ENCODE measurements around the gene SEZ6L.
"Not testable (repeated sequence)": the region's sequence is repeated elsewhere in the genome, so short reads cannot be mapped to it uniquely, and the experiment has no call there.

Gene SEZ6L

DNA sequence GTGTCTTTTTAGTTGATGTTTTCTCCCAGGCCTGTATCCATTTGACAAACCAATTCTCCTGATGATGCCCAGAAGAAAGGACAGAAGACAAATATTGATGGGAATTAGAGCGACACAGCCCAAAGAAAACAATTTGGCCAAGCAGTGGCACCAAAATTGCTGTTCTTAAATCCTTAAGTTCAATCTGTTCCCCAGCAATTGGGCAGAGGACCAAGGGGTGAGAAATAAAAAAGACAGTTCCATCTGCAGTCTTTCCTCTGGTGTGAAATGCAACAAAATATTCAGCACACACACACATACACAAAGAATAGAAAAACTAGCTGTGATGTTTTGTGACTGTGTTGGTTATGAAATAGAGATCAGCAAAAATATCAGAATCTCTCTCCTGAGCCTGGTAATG, 221.8 kb downstream of the SEZ6L start:
- no peak for DNase-seq

DNA sequence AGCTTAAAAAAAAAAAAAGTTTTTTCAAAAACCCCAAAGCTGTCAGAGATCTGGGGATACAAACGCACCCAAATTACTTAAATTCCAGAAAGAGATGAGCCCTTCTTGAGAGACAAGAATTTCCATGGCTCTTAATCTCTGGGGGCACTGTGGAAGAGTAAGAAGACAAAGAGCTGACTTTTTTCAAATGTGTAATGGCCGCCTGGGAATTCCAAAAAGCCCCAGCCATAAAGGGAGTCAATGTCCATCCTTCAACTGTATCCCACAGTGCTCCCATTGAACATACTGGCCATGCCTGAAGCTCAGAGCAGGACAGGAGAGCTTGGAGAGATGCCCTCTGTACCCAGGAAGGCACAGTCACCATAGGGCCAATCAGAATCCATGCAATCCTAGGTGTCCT, 222.4 kb downstream of the SEZ6L start:
- DNase-seq, result no peak

DNA sequence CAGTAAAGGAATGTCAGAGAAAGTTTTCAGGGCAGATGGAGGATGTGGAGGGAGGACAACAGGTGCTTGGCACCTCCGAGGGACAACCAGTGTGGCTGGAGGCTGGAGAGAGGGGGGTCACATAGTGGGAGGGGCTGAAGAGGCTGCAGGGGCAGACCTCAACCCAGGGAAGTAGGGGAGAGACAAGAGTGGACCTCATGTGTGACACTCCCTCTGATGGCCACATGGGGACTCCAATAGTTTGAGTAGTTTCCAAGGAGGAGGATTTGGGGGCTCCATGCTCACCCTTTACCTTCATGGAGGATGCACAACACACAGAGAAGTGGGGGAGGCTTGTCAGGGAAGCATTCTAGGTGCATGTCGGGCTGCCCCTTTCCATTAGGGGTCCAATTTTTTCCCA, 224.7 kb downstream of the SEZ6L start:
- DNase-seq, result no peak

DNA sequence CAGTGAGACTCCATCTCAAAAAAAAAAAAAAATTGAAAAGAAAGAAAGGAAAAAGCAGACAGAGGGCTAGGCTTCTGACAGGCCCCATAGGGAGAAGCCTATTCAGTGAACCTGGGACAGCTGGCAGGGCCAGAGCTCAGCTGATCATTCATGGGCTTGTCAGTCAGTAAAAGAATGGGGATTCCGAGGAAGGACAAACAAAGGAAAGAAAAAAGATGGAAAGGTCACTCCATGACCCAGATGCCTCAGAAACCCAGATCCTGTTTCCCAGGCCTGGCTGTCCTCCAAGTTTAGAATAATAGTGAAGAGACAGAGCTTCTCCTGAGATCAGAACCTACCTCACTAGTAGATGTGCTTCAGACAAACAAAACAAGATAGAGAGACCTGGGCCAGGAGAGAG, 225.5 kb downstream of the SEZ6L start:
- no peak for DNase-seq

DNA sequence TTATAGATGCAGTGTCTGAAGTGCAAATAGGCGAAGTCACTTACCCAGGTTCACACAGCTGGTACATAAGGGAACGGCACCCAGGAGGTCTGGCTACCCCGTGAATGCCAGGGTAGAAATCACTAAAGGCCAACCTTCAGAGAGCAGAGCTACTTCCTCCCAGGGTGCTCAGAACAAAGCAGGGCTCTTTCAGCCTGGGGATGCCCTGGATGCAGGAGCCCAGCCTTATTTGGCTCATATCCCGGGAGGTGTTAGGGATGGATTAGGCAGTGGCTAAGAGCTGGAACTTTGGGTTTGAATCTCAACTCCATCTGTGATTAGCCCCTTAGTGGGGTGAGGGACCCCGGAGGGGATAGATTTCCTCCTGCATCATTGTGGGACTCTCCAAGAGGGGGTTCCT, 226.7 kb downstream of the SEZ6L start:
- DNase-seq, result no peak

DNA sequence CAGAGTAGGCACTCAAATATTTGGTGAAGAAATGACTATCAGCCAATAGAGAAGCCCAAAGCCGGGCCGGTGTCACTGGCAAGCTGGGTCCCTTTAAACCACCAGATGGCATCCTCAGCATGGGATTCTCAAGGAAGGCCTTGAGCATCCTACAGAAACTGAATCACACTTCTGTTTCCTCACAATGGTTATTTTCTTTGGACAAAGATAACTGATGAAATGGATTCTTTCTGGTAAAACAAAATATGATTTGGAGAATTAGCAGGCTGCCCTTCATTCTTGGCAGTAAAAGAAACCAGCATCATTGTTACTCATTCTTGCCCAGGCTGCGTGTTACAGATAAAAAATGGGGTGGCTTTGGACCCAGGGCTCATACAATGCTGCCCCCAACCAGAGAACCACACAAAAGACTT, 229.5 kb downstream of the SEZ6L start:
- no peak for DNase-seq

DNA sequence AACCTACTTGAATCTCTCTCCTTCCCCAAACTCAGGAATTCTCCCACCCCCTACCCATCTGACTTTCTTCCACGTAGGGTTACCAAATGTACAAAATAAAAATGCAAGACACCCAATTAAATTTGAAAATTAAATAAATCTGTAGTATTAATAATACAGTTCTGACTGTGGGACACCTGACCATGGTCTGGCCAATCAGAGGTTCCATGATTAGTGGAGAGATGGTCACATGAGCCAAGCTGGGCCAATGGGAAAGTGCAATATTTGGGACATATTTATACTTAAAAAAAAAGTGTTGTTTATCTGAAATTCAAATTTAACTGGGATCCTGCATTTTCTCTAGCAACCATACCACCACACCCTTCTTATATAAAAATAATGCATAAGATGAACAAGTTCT, 230.0 kb downstream of the SEZ6L start:
- DNase-seq, result no peak

DNA sequence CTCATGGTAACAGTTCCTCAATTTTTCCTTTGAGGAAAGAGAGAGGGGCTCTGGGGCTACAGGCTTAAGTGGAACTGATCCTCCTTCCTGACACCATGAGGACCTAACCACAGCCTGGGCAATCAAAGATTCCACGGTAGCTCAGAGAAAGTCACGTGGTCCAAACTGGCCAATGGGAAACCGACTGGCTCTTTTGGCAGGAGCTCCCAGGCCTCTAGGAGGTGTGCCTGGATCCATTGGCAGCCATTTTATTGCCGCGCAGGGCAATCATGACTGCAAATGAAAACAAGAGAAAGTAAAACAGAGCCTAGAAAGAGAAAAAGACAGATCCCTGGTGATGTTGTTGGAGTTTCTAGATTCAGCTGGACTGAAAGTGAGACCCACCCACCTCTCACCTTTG, 232.5 kb downstream of the SEZ6L start:
- no peak for DNase-seq

DNA sequence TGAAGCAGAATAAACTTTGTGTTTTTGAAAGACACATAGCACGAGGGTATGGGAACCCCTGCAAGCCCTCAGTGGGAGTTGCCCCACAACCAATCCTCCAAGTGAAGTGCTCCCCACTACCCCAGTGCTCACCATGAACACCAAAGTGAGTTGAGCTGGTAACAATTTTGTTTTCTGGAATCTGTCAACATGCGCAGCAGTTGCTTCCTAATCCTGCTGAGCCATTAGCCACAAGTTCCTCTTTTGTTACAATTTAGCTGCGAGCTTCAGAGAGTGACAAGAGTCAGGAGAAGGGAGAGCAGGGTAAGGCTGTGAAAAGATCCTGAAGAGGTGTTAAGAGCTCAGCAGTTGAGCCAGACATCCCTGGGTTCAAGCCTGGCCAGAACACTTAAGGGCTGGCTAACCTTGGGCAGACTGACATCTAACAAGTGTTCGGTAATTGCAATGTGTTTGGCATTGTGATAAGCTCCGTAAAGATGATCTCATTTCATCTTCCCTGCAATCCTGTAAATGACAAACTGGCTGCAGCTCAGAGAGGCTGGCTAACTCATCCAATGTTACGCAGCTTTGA, 235.7 kb downstream of the SEZ6L start:
- DNase-seq, result no peak

DNA sequence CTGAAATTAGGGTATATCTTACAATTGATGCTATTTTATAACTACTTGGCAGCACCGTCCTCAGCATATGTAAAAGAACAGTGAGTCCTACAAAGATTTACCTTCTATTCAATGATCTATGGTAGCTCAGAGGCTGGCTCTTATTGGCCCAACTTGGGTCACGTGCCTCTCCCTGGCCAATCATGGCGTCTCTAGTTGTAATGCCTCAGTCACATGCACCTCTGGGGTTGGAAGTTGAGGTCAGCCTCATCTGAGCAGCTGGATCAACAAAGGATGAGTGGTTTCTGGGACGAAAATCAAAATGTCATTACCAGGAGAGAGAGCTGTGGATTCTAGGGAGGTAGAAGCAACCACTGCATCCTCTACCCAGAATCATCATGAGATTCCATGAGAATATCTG, 236.9 kb downstream of the SEZ6L start:
- DNase-seq, result no peak

DNA sequence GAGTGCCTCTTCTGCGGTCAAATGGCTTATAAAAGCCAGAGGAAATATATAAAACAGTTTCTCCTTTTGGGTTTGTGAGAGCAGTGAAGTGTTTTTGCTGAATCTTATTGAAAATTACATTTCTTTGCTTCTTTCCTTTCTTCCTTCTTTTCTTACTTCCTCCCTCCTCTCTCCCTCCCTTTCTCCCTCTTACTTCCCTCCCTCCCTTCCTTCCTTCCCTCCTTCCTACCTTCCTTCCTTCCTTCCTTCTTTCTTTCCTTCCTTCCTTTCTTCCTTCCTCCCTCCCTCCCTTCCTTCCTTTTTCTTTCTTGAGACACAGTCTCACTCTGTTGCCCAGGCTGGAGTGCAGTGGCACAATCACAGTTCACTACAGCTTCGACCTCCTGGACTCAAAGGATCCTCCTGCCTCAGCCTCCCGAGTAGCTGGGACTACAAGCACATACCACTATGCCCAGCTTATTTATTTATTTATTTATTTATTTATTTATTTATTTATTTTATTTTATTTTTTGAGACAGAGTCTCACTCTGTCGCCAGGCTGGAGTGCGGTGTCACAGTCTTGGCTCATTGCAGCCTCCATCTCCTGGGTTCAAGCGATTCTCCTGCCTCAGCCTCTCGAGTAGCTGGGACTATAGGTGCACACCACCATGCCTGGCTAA, 239.4 kb downstream of the SEZ6L start:
- not testable (repeated sequence) for DNase-seq

DNA sequence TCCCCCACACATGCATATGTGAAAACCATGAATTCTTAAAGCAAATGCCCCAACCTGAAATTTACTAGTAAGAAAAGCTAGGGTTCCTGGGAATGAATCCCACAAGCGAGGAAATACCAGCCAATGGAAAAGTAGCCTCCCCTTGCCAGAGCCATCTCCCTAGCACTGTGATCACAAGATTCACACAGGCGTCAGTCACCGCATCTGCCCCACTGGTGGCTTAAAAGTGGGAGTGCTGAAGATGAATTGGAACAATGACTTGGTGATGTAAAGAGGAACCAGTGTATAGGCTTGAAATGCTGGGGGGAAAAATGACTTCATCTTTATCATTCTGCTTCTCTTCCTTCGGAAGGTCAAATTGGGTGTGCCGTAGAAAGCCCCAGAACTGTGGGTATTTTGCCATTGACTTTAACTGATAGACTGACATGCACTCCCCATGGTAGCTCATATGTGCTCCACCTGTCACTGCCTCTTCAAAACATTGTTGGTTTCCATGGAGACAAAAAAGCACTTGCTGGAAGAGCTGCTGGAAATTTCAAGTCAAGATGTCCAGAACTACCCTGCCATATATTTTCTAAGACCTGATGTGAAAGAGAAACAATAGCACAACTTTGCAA, 240.6 kb downstream of the SEZ6L start:
- DNase-seq, result no peak

DNA sequence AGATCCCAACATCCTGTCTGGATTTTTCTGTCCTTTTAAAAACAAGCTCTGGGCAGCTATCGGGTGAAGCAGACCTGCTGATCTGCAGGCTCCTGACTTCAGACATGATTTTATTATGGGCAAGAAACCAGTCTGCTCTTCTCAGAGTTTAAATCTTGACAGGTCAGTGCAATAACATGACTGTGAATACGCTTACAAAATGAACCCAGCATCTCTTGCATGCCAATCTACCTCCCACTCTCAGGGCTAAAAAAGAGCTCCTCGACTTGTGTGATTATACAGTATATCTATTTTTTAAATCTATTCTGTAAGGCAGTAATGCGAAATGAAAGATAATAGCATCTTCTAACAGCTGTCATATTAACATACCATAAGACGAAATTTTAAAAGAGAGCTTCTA, 241.1 kb downstream of the SEZ6L start:
- no peak for DNase-seq

DNA sequence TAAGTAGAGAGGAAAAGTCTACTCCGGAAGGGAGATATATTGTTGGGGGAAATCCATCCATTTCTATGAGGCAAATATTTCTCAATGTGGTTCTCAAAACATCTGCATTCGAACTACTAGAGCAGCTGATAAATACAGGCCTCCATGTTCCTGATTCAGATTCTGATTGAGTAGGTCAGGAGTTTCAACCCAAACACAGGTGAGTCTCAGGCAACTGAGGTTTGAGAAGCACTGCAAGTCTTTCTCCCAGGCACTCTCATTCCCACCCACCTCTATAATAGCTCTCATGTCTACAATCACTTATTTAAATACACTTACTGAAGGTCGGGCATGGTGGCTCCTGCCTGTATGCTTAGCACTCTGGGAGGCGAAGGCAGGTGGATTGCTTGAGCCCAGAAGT, 245.1 kb downstream of the SEZ6L start:
- DNase-seq, result no peak

DNA sequence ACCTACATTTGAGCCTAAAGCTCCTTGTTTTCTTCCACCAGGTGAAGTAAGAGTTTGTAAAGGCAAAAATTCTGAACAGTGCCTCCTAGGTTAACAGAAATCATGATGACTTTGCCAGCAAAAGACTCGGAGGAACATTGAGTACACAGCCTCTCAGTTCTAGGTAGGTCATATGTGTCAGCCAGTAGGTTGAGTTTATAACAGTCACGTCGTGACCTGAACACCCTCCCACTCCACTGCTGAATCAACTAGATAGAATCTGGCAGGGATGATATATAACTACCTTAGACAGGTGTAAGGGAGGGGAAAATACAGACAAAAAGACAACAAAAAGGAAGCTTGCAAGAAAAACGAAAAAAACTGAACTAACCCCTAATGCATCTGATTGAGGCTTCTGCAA, 247.0 kb downstream of the SEZ6L start:
- DNase-seq, result no peak

DNA sequence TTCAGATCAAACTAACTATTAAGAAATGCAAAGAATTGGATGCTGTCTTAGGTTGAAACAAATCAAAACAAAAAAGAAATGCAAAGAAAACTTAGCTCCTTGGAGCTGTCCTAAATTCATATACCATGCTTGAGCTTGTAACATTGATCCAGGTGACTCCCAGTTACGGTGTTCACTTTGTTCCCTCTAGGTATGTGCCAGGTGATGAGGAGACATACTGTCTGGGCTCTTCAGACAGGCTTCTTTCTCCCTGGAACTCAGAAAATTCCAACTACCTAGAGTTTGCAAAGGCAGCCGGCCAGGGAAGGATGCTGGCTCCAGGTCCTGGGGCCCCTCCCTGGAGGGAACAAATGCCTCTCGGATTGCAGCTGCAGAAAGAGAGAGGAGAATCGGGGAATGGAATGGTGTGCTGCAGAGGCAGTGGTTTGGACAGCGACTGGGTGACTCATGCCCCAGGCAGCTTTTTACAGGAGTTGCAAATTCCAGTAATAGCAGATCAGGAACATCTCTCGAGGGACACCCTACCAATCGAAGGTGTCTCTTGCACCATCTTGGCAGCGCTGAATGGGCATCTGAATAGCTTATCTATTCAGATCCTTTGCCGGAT, 247.5 kb downstream of the SEZ6L start:
- DNase-seq, result no peak

DNA sequence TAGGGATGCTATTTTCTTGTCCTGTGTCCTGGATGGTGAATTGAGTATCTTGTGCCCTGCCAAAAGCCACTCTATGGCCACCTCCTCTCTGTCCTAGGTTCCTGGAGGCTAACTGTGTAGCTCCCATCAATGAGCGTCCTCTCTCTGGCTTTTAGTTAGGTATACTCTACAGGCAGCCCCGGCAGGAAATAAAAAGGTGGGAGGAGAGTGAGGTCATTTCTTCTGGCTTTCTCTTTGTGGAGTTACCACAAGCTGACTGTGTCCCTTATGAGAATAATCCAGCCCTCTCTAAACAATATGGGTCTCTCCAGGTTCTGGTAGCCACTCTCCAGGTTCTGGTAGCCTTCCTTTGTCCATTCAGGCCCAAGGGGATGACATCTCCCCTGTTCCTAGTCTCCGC, 248.1 kb downstream of the SEZ6L start:
- no peak for DNase-seq

DNA sequence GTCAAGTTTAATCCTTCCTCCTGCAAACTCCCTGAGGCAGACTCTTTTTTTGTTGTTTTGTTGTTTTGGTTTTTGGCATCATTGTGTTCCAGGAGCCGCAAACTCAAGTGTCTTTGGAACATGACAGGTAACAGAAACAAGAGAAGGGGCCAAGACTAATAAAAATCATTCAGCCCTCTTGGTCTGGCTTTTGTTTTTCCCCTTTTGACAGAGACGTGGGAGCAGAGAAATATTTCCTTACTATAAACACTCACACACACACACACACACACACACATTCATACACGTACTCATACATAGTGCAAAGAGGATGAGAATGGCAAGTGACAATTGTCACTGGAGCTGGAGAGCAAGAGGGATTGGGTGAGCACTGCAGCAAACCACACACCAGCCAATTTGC, 249.4 kb downstream of the SEZ6L start:
- DNase-seq, result no peak

DNA sequence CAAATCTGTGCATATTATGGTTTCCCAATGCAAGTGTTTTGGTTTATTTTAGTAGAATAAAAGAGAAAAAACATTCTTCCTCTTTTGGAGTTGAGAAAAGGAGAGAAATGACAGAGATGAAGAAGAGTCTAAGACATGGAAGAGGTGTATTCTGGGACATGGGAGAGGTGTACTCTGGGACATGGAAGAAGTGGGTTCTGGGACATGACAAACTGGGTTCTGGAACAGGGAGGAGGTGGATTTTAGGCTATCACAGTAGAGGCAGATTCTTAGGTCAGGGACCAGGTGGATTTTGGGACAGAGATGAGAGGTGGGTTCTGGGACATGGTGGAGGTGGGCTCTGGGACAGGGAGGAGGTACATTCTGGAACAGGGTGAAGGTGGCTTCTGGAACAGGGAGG, 257.7 kb downstream of the SEZ6L start:
- no peak for DNase-seq

DNA sequence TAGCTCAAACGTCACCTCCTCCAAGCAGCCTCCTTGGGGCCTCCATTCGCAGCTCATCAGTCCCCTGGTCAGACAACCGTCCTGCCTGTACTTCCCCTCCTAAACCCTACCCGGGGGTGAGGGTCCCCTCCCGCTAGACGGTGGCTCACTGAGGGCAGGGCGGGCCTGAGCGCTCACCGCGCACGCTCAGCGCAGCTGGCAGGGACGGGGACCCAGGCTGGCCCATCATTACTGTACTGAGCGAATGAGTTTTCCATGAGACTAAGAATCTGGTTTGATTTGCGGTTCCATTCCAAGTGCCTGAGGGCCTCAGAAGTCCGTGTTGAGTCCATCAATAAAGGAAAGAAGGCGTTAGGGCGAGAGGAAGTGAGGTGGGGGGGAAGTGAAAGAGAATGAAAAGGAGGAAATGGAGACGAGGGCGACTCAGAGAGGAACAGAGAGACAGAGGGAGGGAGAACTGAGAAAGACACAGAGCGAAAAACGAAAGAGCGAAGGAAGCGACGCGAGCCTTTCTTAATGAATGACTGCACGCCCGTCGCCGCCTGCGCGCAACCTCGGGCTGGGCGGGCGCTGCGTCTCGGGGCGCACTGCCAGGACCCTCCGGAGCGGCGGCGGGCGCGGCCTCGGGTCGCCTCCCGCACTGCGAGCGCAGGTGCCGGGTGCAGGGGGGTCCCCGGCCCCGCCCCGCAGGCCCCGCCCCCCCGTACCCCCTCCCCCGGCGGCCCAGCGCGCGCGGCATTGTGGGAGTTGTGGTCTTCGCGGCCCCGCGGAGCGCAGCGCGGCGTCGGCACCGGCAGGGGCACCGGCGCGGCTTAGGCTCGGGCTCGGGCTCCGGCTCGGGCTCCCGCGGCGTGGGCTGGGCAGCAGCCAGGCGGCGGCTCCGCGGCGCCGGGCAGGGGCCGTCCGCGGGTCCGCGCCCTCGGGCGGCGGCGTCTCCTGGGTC, 259.5 kb downstream of the SEZ6L start, which contains the start of gene ASPHD2:
Gene ASPHD2, plus strand, starts transcription at position 746 of the 943 bp plus-strand sequence. CDS start 4,356 bp downstream, outside the sequence.
- DNase-seq, result peak; percentile 77

DNA sequence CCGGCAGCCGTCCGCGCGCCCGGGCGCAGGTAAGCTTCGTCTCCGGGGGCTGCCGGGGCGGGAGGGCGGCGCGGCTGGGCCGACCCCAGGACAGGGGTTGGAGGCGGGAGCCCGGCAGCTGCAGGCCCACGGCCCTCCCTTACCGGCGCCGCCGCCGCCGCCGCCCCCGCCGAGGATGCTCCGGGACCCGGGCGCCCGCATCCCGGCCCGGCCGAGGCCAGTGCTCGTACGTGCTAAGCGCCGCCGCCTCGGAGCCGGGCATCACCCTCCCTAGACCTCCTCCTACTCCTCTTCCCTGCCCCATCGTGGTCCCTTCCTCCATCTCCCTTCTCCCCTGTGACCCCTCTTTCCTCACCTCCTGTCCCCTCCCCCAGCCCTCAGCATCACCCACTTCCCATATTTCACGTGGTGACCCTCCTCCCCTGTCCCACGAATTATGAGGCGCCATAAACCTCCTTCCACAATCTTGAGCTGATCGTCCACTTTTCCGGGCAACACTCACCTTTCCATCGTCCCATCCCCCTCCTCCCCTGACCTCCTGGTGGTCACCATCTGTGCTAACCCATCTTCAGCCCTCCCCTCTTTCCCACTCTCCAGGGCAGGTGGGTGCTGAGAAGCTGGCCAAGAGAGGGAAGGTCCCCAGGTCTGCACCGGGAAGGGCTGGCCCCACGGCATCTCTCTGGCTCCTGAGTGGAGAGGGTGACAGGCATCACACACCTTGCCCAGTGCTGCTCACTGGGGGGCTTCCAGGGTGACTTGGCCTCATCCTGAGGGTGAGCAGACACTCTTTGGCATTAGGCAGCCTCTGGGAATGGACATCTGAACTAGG, 260.4 kb downstream of the SEZ6L start:
- DNase-seq, result peak; percentile 31

DNA sequence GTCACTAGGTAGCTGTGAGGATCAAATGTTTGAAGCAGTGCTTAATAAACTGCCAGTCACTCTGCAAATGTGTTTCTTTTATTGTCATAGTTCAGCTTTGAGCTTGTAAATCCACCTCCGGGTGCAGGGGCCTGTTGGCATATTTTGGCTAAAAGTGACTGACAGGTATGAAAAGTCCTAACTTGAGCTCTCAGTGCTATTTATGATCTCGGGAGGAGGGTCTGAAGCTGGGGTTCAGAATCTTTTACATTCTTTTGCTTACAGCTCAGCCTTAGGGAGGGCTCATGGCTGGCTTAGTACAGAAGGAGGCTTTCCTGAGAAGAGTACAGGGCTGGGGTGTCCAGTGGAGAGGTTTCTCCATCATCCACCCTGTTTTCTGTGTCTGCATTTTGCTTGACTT, 261.3 kb downstream of the SEZ6L start:
- DNase-seq, result no peak

All from right kidney (tissue), 1 donor.